NCI-H446 (cell line): Measurements from ENCODE around the gene CENATAC.
"Not testable (repeated sequence)": the region's sequence is repeated elsewhere in the genome, so short reads cannot be mapped to it uniquely, and the experiment has no call there.

ENCODE experiments used
- DNase-seq, 2 experiments: peaks; one replicate each; lab custom pipeline; 2025; lab: John Stamatoyannopoulos, UW

The CENATAC gene

GRCh38 chr11:118997627-118998387 is at the start of gene CENATAC:
Gene CENATAC (plus strand): TSS chr11:118998138. CDS start chr11:118998198, 60 bp downstream.
- DNase-seq = peak; percentile 75 to 93

- peak in 1 of 2 experiments; percentile 48 for DNase-seq
Measured at GRCh38 chr11:118953265-118953664, 44.7 kb upstream of the CENATAC start.

GRCh38 chr11:118953976-118954375 is 44.0 kb upstream of the CENATAC start:
- not testable (repeated sequence) for DNase-seq

GRCh38 chr11:118956094-118956846 is 41.7 kb upstream of the CENATAC start, which contains the start of gene UPK2:
Gene UPK2 (plus strand): TSS chr11:118956298. CDS start chr11:118956351, 53 bp downstream.
- DNase-seq = peak; percentile 67 to 86

GRCh38 chr11:118956847-118957469 is 41.0 kb upstream of the CENATAC start:
- DNase-seq = no peak

GRCh38 chr11:118957549-118957948 is 40.4 kb upstream of the CENATAC start:
- DNase-seq = no peak

- no peak for DNase-seq
Measured at GRCh38 chr11:118957968-118958367, 40.0 kb upstream of the CENATAC start.

GRCh38 chr11:118958577-118958976 is 39.4 kb upstream of the CENATAC start:
- no peak for DNase-seq

GRCh38 chr11:118961189-118961588 is 36.7 kb upstream of the CENATAC start:
- DNase-seq = no peak

- DNase-seq = no peak
Measured at GRCh38 chr11:118961591-118961990, 36.3 kb upstream of the CENATAC start.

GRCh38 chr11:118969508-118969907 is 28.4 kb upstream of the CENATAC start:
- not testable (repeated sequence) for DNase-seq

GRCh38 chr11:118971646-118972045 is 26.3 kb upstream of the CENATAC start, which contains the start of gene FOXR1:
Gene FOXR1 (plus strand): TSS chr11:118971761. CDS start chr11:118971932, 171 bp downstream.
- DNase-seq = no peak

GRCh38 chr11:118973985-118974384 is 24.0 kb upstream of the CENATAC start:
- no peak for DNase-seq

- DNase-seq = no peak
Measured at GRCh38 chr11:118975771-118976709, 21.9 kb upstream of the CENATAC start.

GRCh38 chr11:118979434-118979833 is 18.5 kb upstream of the CENATAC start:
- no peak for DNase-seq

GRCh38 chr11:118980191-118980881 is 17.6 kb upstream of the CENATAC start:
- DNase-seq = no peak

- not testable (repeated sequence) for DNase-seq
Measured at GRCh38 chr11:118984337-118984736, 13.6 kb upstream of the CENATAC start.

GRCh38 chr11:118984825-118985224 is 13.1 kb upstream of the CENATAC start:
- DNase-seq = no peak

- no peak for DNase-seq
Measured at GRCh38 chr11:118988280-118988679, 9.7 kb upstream of the CENATAC start.

- not testable (repeated sequence) for DNase-seq
Measured at GRCh38 chr11:118991486-118992038, 6.4 kb upstream of the CENATAC start.
